Mucosa of rectum (tissue), 2 donors: Measurements from ENCODE around the gene RIMKLB.
"Not testable (repeated sequence)": the region's sequence is repeated elsewhere in the genome, so short reads cannot be mapped to it uniquely, and the experiment has no call there.

Source experiments
- H3K27ac ChIP-seq, 2 donors: one replicate each; pipeline ENCODE4 v1.7.0; 2013; ENCODE audit warnings: inconsistent platforms in 2 of 2, low read depth in 2 of 2, low read length in 2 of 2
- H3K27me3 ChIP-seq, 2 donors: one replicate each; pipeline ENCODE4 v1.7.0; 2013; ENCODE audit warnings: low read length in 2 of 2; ENCODE audit not compliant: control insufficient read depth in 2 of 2, insufficient read depth in 2 of 2
- H3K36me3 ChIP-seq, 2 donors: one replicate each; pipeline ENCODE4 v1.7.0; 2013; ENCODE audit warnings: low read length in 2 of 2; ENCODE audit not compliant: control insufficient read depth in 2 of 2, insufficient read depth in 2 of 2
- H3K4me1 ChIP-seq, 2 donors: one replicate each; pipeline ENCODE4 v1.7.0; 2013; ENCODE audit warnings: low read length in 2 of 2, mild to moderate bottlenecking in 1 of 2; ENCODE audit not compliant: control insufficient read depth in 2 of 2, insufficient read depth in 2 of 2
- H3K4me3 ChIP-seq, 2 donors: one replicate each; pipeline ENCODE4 v1.7.0; 2013; ENCODE audit warnings: low read length in 2 of 2
- H3K9ac ChIP-seq, 2 donors: one replicate each; pipeline ENCODE4 v1.7.0; 2013; ENCODE audit warnings: low read length in 2 of 2, low read depth in 1 of 2, mild to moderate bottlenecking in 1 of 2
- H3K9me3 ChIP-seq, 2 donors: one replicate each; pipeline ENCODE4 v1.7.0; 2013; ENCODE audit warnings: low read length in 2 of 2; ENCODE audit not compliant: control insufficient read depth in 2 of 2
- donor health status: healthy.
- donor health status: Normal muscosa, but diverticular disease.

RIMKLB gene

DNA sequence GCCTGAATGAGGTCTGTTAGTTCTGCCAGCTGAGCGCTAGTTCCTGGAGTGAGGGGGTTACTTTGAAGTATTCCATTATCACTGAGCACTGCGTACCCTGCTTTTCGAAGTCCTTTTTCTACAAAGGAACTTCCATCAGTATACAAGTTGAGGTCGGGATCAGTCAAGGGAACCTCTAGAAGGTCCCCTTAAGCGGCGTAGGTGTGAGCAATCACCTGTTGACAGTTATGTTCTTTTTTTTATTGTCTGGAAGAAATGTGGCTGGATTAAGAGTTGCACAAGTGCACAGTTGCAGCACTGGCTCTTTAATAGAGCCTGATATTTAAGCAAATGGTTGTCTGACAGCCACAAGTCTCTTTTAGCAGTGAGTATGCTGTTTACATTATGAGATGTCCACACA, 64.9 kb downstream of the RIMKLB start:
- not testable (repeated sequence) for H3K27ac ChIP-seq, H3K4me3 ChIP-seq, H3K9ac ChIP-seq, H3K9me3 ChIP-seq, H3K36me3 ChIP-seq, H3K27me3 ChIP-seq, H3K4me1 ChIP-seq

DNA sequence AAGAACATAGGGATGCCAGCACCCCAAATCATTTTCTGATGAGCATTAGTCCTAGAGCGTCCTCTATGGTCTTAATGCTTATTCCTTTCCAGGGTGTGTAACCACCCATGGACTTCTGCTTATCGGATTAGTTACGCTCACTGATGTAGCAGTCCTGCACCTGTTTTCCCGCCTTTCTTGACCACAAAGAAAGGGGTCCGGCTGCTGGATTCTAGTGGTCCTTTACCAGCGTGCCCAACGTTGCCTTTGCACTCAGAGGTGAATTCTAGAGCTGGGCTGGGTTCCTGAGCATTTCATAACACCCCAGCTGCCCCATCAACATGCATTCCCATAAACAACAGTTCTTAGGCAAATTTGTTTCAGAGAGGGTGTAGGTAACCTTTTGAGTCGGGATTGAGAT, 68.3 kb downstream of the RIMKLB start:
- H3K4me1 ChIP-seq, H3K27ac ChIP-seq, H3K4me3 ChIP-seq, H3K9ac ChIP-seq, H3K36me3 ChIP-seq, H3K27me3 ChIP-seq, H3K9me3 ChIP-seq: not testable (repeated sequence)

DNA sequence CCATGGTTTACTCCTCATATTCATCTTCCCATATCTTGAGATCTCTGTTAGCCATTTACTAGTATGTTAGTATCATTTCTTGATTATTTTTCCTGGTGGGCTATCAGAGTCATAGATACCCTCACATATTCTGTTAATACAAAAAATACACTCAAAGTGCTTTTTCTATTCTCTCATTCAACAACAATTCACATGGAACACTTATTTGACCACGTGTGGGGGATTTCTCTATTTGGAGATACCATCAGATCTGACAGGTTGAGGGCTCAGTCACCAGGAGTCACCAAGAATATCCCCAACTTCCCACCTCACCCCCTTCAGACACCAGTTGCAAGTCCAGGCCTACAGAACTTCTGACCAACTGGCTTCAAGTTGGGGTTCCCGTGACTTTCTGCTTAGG, 72.7 kb downstream of the RIMKLB start:
- Histone ChIP-seq H3K9me3 (no peaks in the 10 kb centered on the region), H3K27ac (no peak overlapping the region)

DNA sequence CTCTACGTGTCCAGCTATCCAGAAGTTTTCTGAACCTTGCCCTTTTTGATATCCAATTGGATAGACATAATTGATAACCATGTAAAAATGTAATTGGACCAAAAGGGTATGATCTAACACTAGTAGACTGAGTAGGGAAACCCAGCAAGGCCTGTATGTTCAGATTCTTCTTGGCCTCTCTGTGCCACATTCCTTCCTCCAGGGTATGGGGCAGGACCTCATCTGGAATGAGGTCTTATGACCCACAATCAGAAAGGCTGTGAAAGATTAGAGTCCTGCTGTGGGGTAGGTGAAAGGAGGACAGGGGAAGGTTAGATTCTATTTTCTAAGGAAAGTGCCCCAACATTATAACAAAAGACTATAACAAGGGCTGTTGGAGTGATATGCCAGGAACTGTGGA, 73.3 kb downstream of the RIMKLB start:
- Histone ChIP-seq H3K27ac (no peak overlapping the region), H3K27me3 (no peaks in the 10 kb centered on the region)

More for the DNA sequence above, 72.7 kb downstream of the RIMKLB start:
- Histone ChIP-seq H3K4me1 (no peaks in the 10 kb centered on the region), H3K27me3 (no peaks in the 10 kb centered on the region), H3K9ac (no peak overlapping the region), H3K36me3 (peaks cover 0 to 2% of the 10 kb centered on the region in 2 donors), H3K4me3 (no peak overlapping the region)

DNA sequence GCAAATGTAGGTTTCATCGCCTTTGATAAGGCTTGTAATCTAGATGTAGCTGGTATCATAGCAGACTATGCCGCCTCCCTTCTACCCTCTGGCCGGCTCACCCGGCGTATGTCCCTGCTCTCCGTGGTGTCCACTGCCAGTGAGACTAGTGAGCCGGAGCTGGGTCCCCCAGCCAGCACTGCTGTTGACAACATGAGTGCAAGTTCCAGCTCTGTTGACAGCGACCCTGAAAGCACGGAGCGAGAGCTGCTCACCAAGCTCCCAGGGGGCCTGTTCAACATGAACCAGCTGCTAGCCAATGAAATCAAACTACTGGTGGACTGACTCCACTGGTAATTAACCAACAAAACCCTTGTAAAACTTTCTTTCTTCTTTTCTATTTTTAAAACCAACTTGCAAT, 75.7 kb downstream of the RIMKLB start:
- Histone ChIP-seq H3K36me3 (peaks cover 0 to 2% of the 10 kb centered on the region in 2 donors), H3K27ac (no peak overlapping the region), H3K27me3 (no peaks in the 10 kb centered on the region), H3K4me1 (no peaks in the 10 kb centered on the region), H3K9me3 (no peaks in the 10 kb centered on the region), H3K4me3 (no peak overlapping the region), H3K9ac (no peak overlapping the region)

More for the DNA sequence above, 73.3 kb downstream of the RIMKLB start:
- Histone ChIP-seq H3K9ac (no peak overlapping the region), H3K36me3 (peaks cover 0 to 2% of the 10 kb centered on the region in 2 donors), H3K9me3 (no peaks in the 10 kb centered on the region), H3K4me3 (no peak overlapping the region), H3K4me1 (no peaks in the 10 kb centered on the region)

DNA sequence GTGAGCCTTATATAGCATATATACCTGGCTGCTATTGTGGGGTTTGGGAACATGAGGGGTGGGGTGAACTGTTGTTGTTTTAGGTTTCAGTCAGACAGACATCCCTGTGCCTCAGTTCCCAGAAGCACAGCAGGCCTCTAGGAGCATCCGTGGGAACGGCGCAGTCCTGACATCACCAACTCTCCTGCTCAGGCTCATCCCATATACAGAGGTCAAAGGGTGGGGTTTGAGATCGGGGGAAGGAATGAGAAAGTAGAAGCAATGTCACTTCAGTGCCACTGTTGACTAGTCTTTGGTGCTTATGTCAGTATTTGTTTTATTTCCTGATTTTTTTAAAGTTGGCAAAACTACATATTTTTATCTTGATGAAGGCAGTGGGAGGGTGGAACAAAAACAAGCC, 81.5 kb downstream of the RIMKLB start:
- no peaks in the 10 kb centered on the region for H3K9me3 ChIP-seq
- no peaks in the 10 kb centered on the region for H3K36me3 ChIP-seq
- H3K4me3 ChIP-seq = no peak overlapping the region
- no peak overlapping the region for H3K27ac ChIP-seq
- no peaks in the 10 kb centered on the region for H3K4me1 ChIP-seq
- no peaks in the 10 kb centered on the region for H3K27me3 ChIP-seq
- no peak overlapping the region for H3K9ac ChIP-seq

DNA sequence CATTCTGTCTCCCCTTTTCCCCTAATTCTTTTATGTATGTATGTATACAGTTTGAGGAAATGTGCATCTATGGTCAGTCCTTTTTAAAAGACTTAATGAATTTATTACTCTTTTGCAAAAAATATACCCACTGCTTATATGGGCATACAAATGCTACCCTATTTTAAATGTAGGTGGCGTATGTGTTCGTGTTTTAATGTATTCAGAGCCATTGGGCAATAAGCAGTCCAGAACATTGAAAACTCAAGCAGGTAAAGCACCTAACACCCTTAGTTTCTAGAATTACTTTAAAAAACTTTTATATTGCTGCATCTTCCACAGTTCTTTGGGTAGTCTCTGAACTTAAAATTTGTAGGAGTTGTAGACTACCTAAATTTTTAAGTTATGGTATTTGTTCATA, 82.1 kb downstream of the RIMKLB start:
- no peaks in the 10 kb centered on the region for H3K4me1 ChIP-seq
- H3K9me3 ChIP-seq = no peaks in the 10 kb centered on the region
- no peak overlapping the region for H3K27ac ChIP-seq
- H3K27me3 ChIP-seq = no peaks in the 10 kb centered on the region
- H3K9ac ChIP-seq = no peak overlapping the region
- no peak overlapping the region for H3K4me3 ChIP-seq
- no peaks in the 10 kb centered on the region for H3K36me3 ChIP-seq

DNA sequence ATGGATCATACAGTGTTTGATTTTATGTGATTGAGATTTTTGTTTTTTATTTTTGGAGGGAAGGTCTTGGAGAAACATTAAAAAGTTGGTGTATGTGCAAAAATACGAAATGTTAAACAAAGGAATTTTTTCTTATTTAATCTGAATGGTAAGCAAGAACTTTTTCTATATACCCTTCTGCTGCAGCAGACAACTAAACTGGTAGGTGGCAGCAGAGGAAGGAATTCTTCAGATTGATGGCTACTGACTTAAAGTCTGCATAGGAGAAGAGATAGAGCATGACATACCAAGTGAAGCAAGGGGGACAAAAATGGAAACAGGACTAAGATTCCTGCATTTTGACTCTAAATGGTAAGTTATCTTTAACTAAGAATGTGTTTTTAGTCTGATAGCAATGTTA, 82.6 kb downstream of the RIMKLB start:
- Histone ChIP-seq H3K9ac (no peak overlapping the region), H3K4me3 (no peak overlapping the region), H3K27ac (no peak overlapping the region), H3K4me1 (no peaks in the 10 kb centered on the region), H3K9me3 (no peaks in the 10 kb centered on the region), H3K27me3 (no peaks in the 10 kb centered on the region), H3K36me3 (no peaks in the 10 kb centered on the region)

DNA sequence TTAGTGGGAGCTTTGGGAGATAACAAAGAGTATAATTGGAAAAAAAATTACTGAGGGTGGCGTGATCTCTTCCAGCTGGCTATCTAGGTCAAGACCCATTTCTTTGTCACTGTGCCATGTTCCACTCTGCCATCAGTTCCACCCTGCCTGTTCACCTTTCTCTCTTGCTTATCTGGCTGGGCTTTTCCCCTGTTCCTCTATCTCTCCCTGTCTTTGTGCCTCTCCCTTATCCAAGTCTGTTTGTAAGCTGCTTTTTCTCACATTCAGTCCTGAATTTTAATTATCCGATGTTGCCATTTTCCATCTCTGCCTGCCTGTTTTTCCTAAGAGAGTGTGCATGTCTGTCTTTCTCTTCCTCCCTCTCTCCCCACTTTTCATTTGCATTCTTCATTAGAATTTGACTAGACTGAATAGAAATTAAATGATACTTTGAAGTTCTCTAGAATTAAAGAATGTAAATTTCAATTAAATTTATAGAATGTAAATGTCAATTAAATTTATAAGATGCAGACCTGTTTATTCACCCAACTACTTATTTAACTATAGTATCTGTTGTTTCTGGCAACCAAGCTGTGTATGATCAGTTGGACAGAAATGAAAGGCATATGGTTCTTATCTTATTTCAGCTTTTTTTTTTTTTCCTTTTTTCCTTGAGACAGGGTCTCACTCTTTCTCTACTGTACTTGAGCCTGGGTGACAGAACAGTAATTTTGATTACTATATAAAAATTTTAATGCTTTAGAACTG, 83.8 kb downstream of the RIMKLB start:
- Histone ChIP-seq H3K27me3 (no peaks in the 10 kb centered on the region), H3K27ac (no peak overlapping the region), H3K36me3 (no peaks in the 10 kb centered on the region), H3K9me3 (no peaks in the 10 kb centered on the region), H3K4me1 (no peaks in the 10 kb centered on the region), H3K9ac (no peak overlapping the region), H3K4me3 (no peak overlapping the region)

DNA sequence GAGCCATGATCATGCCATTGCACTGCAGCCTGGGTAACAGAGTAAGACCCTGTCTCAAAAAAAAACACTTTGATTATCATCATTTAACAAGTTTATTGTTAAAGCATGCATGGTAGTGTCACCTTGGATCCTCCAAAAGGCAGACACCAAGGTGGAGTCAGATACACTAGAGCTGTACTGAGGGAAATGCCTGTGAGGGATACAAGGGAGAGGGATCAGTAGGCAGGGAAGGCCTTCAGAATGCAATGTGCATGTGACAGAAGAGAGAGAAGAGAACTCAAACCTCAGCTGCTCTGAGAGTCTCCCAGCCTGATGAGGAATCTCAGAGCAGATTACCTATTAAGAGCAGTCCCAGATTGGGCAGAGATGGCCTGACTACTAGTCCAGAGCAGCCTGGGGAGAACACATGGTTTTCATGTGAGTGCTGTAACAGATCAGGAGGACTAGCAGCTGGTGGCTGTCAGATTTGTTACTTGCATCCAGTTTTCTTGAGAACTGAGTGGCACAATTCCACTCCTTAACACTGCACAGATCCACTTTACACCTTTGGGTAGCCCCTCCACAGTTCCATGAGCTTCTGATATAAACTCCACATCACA, 86.6 kb downstream of the RIMKLB start:
- Histone ChIP-seq H3K27me3 (no peaks in the 10 kb centered on the region), H3K4me3 (no peak overlapping the region), H3K36me3 (no peaks in the 10 kb centered on the region), H3K9me3 (no peaks in the 10 kb centered on the region), H3K4me1 (no peaks in the 10 kb centered on the region), H3K9ac (no peak overlapping the region), H3K27ac (no peak overlapping the region)
